HG03457 (cell line): ENCODE results near the gene MGAT5.

Source experiments
- ATAC-seq: cut with Tn5 transposase; IDR thresholded peaks from one replicate; pipeline ENCODE4 v1.9.1; 2021; ENCODE audit warnings: moderate number of reproducible peaks; ENCODE audit not compliant: unreplicated experiment

The MGAT5 gene

DNA sequence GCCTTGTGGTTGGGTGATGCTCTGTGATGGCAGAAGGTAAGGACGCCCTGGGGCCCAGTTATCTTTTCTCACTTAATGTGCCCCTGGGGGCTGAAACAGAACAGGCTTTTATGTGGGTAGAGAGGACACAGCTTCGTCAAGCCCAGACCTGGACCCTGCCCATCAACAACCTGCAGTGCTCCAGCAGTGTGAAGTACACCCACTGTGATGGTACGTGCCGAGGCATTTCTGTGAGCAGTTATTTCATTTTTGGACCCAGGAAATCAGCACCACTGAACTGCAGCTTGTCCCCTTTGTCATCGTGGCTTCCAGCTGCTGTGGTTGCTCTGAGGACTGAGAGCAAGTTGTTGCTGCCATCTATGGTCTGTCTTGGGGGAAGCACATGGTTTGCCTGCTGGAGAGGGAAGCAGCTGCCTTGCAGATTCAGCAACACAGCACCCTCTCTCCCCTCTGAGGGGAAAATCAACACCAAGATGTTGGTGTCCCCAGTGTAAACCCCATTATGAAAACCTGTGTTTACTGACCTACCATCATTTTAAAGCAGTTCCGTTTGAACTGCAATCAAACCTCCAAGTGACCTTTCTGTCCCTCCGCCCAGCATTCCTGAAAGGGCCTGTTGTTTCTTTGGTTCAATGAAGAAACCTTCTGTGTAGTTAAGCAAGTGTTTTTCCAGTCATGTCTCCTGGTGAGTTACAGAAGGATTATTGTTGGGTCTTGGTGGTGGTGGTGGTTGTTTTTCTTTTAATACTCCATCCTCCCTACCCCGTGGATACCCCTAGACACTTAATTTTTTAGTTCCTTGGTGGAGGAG, 158.2 kb downstream of the MGAT5 start:
- ATAC-seq = peak; percentile 96

DNA sequence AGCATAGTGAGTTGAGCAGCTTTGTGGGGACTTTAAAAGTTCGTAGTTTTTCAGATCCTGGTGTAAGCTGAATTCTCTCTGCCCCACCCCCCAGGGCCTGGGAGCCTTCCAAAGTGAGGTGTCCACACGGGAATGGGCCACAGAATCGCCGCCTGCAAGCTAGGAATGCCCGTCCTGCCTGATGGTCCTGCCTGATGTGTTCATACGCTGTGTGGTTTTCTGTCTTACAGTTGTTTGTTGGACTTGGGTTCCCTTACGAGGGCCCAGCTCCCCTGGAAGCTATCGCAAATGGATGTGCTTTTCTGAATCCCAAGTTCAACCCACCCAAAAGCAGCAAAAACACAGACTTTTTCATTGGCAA, 158.7 kb downstream of the MGAT5 start:
- ATAC-seq = no peak

- no peak for ATAC-seq
Measured at GRCh38 chr2:134413430-134413829, 159.6 kb downstream of the MGAT5 start.

- ATAC-seq = no peak
Measured at GRCh38 chr2:134413912-134414311, 160.0 kb downstream of the MGAT5 start.

- no peak for ATAC-seq
Measured at GRCh38 chr2:134416018-134416417, 162.1 kb downstream of the MGAT5 start.

DNA sequence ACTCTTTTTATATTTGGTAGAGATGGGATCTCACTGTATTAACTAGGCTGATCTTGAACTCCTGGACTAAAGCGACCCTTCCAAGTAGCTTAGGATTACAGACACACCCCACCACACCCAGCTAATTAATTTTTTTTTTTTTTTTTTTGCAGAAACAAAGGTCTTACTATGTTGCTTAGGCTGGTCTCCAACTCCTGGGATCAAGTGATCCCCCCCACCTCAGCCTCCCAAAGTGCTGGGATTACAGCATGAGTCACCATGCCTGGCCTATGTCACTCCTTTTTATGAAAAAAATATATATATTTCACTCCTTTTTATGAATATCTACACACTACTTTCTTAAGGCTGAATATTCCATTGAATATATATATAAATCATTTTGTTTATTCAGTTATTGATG, 162.8 kb downstream of the MGAT5 start:
- no peak for ATAC-seq

DNA sequence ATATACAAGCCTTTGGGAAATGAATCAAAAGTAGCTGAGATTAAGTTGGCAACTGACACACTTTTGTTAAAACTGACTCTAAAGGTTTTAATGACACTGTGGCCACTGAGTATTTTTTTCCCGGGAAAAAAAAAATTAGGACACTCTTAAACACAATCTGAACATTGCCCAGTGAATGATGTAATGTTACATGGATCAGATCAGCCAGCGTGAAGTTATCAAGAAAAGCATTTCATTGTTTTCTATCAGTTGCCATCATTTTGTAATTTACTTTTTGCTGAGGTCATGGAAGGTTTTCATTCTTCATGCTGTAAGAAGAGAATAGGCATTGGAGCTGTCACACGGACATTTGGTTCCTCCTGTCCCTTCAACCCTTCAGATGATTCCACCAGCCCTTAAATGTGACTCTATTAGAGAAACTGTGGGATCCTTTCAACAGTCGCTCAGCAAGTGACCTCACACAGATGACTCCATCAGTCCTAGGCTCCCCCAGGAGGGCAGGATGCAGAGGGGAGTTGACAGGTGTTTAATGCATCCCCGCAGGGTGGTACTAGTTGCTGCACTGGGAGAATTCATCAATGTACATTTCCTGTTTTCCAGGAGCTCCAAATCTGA, 164.2 kb downstream of the MGAT5 start:
- no peak for ATAC-seq

DNA sequence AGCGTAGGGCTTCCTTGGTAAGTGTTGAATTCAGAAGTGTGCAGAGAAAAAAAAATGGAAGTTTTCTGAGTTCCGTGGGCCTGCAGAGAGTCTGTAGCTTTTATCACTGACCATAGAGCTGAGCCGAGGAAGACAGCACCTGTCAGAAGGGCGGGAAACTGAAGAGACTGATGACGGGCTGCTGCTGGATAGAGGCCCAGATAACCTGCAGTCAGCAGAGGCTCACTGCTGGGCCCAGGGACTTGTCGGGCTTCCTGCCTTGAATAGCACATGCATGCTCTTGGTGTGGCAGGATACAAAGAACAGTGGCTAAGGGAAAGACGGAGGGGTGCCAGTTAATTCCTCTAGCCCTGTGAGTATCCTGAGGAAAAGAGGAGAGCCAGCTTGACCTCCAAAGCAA, 166.4 kb downstream of the MGAT5 start:
- ATAC-seq = no peak

GRCh38 chr2:134420920-134421319, 167.0 kb downstream of the MGAT5 start:
- no peak for ATAC-seq

GRCh38 chr2:134421556-134422328, 167.9 kb downstream of the MGAT5 start:
- ATAC-seq = no peak

DNA sequence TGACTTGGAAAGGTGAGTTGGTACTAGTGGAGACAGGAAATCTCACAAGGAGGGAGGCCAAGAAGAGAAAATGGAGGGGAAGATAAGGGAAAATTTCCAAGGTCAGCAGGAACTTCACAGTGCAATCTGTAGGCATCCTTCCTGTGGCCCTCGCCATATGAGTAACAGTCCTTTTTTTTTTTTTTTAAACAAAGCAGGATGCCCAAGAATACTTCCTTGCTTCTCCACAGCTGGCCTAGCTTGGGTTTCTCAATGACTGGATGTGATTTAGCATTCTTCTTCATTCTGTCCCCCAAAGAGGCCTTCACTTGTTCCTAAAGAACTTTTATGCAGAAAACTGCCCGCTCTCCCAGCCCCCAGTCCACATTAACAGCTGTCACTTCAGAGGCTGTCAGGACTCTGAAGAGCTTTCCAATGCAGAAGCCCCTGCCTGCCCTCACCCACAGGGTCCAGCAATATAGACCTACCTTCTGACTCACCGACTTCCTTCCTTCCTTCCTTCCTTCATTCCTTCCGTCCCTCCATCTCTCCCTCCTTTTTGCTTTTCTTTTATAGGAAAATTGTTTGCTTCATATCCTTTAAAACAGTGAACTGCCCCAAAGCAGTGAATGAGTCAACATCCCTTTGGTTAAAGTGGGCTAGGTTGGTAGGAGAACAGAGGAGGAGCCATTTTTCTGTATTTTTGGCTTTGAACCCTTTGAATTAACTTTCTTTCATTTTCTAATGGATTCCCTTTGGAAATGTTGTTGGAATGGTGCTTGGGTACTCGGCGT, 172.0 kb downstream of the MGAT5 start:
- no peak for ATAC-seq

GRCh38 chr2:134426721-134427120, 172.8 kb downstream of the MGAT5 start:
- no peak for ATAC-seq

GRCh38 chr2:134429886-134430285, 176.0 kb downstream of the MGAT5 start:
- no peak for ATAC-seq

- ATAC-seq = no peak
Measured at GRCh38 chr2:134431838-134432434, 178.1 kb downstream of the MGAT5 start.

GRCh38 chr2:134432435-134432883, 178.6 kb downstream of the MGAT5 start:
- ATAC-seq = no peak

- no peak for ATAC-seq
Measured at GRCh38 chr2:134433469-134433868, 179.6 kb downstream of the MGAT5 start.

DNA sequence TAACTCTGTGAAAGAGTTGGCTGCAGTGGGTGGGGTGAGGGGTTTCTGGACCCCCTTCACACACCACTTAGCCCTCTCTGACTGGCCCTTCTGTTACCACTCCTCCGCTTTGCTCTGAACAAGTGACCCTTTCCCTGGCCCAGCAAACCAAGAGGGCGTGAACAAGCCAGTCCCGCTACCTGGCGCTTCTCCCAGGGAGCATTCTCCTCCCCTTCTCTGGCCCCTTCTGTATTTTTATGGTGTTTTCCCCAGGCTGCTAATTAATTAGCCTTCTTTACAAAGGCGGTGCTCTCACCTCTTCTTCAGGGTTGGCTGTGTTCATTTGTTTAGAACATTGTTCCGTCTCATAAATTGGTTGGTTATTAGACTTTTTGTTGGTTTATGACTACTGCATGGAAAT, 180.1 kb downstream of the MGAT5 start:
- ATAC-seq = no peak

DNA sequence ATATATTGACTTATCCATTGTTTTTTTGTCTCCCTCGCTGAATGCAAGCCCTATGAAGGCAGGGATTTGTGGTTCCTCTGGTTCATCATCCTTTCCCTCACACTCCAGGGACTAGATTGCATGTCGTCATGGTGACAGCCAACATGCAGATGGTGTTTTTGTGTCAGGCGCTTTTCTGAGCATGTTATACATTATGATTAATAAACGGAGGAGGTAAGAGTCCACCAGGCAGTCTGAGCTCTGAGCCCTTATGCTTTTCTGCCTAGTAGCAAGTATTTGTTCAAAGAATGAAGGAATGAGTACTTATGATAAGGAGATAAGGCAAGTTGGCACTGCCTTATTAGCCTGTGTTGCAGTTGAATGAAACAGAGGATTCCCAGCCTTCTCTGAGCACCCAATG, 181.6 kb downstream of the MGAT5 start:
- no peak for ATAC-seq

GRCh38 chr2:134435936-134436335, 182.1 kb downstream of the MGAT5 start:
- ATAC-seq = no peak

GRCh38 chr2:134436706-134437105, 182.8 kb downstream of the MGAT5 start:
- no peak for ATAC-seq

DNA sequence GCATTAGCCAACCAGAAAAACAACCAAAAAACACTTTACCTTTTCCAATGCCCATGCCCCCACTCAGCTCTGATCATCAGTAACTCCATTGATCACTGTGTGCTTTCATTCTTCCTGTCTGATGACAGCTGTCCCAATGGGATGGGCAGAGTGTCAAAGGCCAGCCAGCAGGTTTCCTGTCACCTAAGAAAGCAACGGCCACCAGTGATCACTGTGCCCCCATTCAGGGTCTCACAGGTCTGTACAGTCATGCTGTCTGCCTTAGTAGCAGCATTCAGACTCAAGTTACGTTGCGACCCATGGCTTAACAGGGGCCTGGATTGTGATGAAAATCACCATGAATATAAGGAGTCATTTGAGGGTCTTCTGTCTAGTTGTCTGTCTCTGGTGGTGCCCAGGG, 184.5 kb downstream of the MGAT5 start:
- ATAC-seq = no peak
